Liver (tissue), 9 donors: ENCODE data around the gene MED19. TPM values are rescaled to one million over a fixed set of nuclear protein-coding genes. Genes with fewer than 3 reads are reported as not detected.
"Not testable (repeated sequence)": the region's sequence is repeated elsewhere in the genome, so short reads cannot be mapped to it uniquely, and the experiment has no call there.

Experiments used
- DNase-seq: peaks from one replicate; pipeline ENCODE4 v3.0.0-alpha.2; 2017; ENCODE audit warnings: low spot score
- H3K27ac ChIP-seq, 2 donors: one replicate each; pipeline ENCODE4 v1.7.0; 2013; ENCODE audit warnings: inconsistent platforms in 2 of 2, low read length in 2 of 2, control low read depth in 1 of 2, low read depth in 1 of 2, mild to moderate bottlenecking in 1 of 2
- H3K27me3 ChIP-seq, 4 donors: one replicate each; pipeline versions ENCODE4 v1.6.1 to v1.7.0; 2013; ENCODE audit warnings: low read length in 3 of 4, inconsistent platforms in 1 of 4, mild to moderate bottlenecking in 1 of 4, moderate library complexity in 1 of 4; ENCODE audit not compliant: control insufficient read depth in 4 of 4, insufficient read depth in 4 of 4
- H3K36me3 ChIP-seq, 4 donors: one replicate each; pipeline versions ENCODE4 v1.6.1 to v1.7.0; 2013; ENCODE audit warnings: low read length in 3 of 4, mild to moderate bottlenecking in 3 of 4, low read depth in 1 of 4, moderate library complexity in 1 of 4; ENCODE audit not compliant: control insufficient read depth in 4 of 4, insufficient read depth in 3 of 4
- H3K4me1 ChIP-seq, 4 donors: one replicate each; pipeline versions ENCODE4 v1.6.1 to v1.7.0; 2013; ENCODE audit warnings: low read length in 3 of 4, mild to moderate bottlenecking in 3 of 4, moderate library complexity in 1 of 4; ENCODE audit not compliant: control insufficient read depth in 4 of 4, insufficient read depth in 4 of 4
- H3K4me3 ChIP-seq, 3 donors: one replicate each; pipeline versions ENCODE4 v1.6.1 to v1.7.0; 2013; ENCODE audit warnings: low read length in 3 of 3, control low read depth in 1 of 3, low read depth in 1 of 3, mild to moderate bottlenecking in 1 of 3
- H3K9ac ChIP-seq, 2 donors: one replicate each; pipeline ENCODE4 v1.7.0; 2013; ENCODE audit warnings: low read length in 2 of 2, mild to moderate bottlenecking in 2 of 2, moderate library complexity in 2 of 2, control low read depth in 1 of 2, low read depth in 1 of 2
- H3K9me3 ChIP-seq, 4 donors: one replicate each; pipeline versions ENCODE4 v1.6.1 to v1.7.0; 2013; ENCODE audit warnings: low read length in 3 of 4; ENCODE audit not compliant: control insufficient read depth in 4 of 4
- CTCF ChIP-seq: fragments of 150-350 bp; IDR thresholded peaks from 2 replicates; pipeline ENCODE4 v1.5.1; 2017; ENCODE audit warnings: improper control_type of control experiment, low read depth, low read length; ENCODE audit not compliant: missing input control
- EGR1 ChIP-seq, 2 donors: IDR thresholded peaks; 2 replicates each; pipeline ENCODE4 v1.6.1; 2016 to 2018; ENCODE audit warnings: antibody characterized with exemption in 2 of 2, low read depth in 2 of 2
- FOXA2 ChIP-seq: IDR thresholded peaks from 2 replicates; pipeline ENCODE4 v1.6.1; 2016; ENCODE audit warnings: antibody characterized with exemption
- HNF4A ChIP-seq, 2 donors: conservative IDR thresholded peaks; 2 replicates each; pipeline ENCODE4 v1.6.1; 2016; ENCODE audit warnings: antibody characterized with exemption in 2 of 2, mild to moderate bottlenecking in 2 of 2
- HNF4G ChIP-seq: IDR thresholded peaks from 2 replicates; pipeline ENCODE4 v1.6.1; 2016; ENCODE audit warnings: antibody characterized with exemption
- JUND ChIP-seq, 2 donors: IDR thresholded peaks; 2 replicates each; pipeline ENCODE4 v1.6.1; 2016; ENCODE audit warnings: antibody characterized with exemption in 2 of 2
- NR2F2 ChIP-seq: IDR thresholded peaks from 2 replicates; pipeline ENCODE4 v1.6.1; 2016; ENCODE audit warnings: antibody characterized with exemption
- RAD21 ChIP-seq, 2 donors: IDR thresholded peaks; 2 replicates each; pipeline ENCODE4 v1.6.1; 2016; ENCODE audit warnings: antibody characterized with exemption in 2 of 2, mild to moderate bottlenecking in 2 of 2
- REST ChIP-seq: IDR thresholded peaks from 2 replicates; pipeline ENCODE4 v1.6.1; 2016; ENCODE audit warnings: antibody characterized with exemption, mild to moderate bottlenecking
- RXRA ChIP-seq, 2 donors: IDR thresholded peaks; 2 replicates each; pipeline ENCODE4 v1.6.1; 2017 to 2018; ENCODE audit warnings: antibody characterized with exemption in 2 of 2, mild to moderate bottlenecking in 1 of 2
- SP1 ChIP-seq: IDR thresholded peaks from 2 replicates; pipeline ENCODE4 v1.6.1; 2018; ENCODE audit warnings: antibody characterized with exemption, mild to moderate bottlenecking
- TAF1 ChIP-seq: conservative IDR thresholded peaks from 2 replicates; pipeline ENCODE4 v1.6.1; 2016; ENCODE audit warnings: antibody characterized with exemption, mild to moderate bottlenecking
- WGBS: extraction: QIAGEN DNeasy Blood & Tissue Kit; methylation state at CpG from one replicate; pipeline ENCODE4 v1.1.7; 2013; 5-methylcytosine and 5-hydroxymethylcytosine counted together
- polyA plus RNA-seq, 2 donors: library from polyadenylated mRNA; stranded (reverse) in 1 of 2; unstranded in 1 of 2; fragments of 200-250 nt in 1 of 2; fragments of >200 nt in 1 of 2; fragmentation: Nextera tagmentation in 1 of 2; extraction: Ambion mirVana in 1 of 2; gene quantifications; one replicate each; pipeline versions ENCODE4 v1.2.1 to v1.2.3, GENCODE V29; 2013 to 2015
- total RNA-seq, 2 donors: library from RNA; depleted of rRNA; stranded (reverse); fragments of >200 nt; gene quantifications; one replicate each; pipeline ENCODE4 v1.2.3, GENCODE V29; 2014
- TF ChIP-seq, protein P1 (sequence below): IDR thresholded peaks from 2 replicates; pipeline ENCODE4 v1.6.1; 2016; ENCODE audit warnings: antibody characterized with exemption
- TF ChIP-seq, protein P2 (sequence below): IDR thresholded peaks from 2 replicates; pipeline ENCODE4 v1.6.1; 2016; ENCODE audit warnings: antibody characterized with exemption
- donor health status: healthy.
- donor health status: healthy.
- donor health status: healthy.
- donor health status: healthy.
- donor health status: healthy.

Gene MED19
- total and polyA plus RNA-seq, 4 donors, result 4.4 to 11.3 (median 6.5) TPM

DNA sequence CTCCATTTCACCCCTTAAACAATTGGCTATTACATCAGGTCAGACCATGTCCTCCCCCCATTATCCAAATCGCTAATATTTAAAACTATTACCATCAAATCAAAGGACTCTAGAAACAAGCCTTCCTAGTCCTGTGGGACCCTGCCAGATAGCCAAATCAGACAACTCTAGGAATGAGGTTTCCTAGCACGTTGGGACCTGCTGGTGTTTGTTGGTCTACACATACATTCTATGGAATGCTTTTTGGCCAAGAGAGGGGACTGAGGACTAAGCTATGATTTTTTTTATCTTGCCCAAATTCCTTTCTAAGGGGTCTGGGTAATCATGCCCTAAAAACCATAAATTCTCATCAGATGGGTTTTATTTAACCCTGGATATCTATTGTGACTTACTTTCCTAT, 15.2 kb upstream of the MED19 start:
- Histone ChIP-seq H3K4me1 (peaks cover 0 to under 1% (median 0%) of the 10 kb centered on the region in 4 donors), H3K27me3 (no peaks in the 10 kb centered on the region), H3K9me3 (no peaks in the 10 kb centered on the region), H3K9ac (no peak overlapping the region), H3K4me3 (no peak overlapping the region), H3K27ac (no peak overlapping the region), H3K36me3 (peaks cover 0 to 4% (median under 1%) of the 10 kb centered on the region in 4 donors)
- WGBS, result 90% methylated on average over 2 of the region's 2 CpGs
- TF ChIP-seq TAF1, result no peak
- no peak for TF ChIP-seq NR2F2
- TF ChIP-seq FOXA2, result no peak
- TF ChIP-seq, protein P1, sequence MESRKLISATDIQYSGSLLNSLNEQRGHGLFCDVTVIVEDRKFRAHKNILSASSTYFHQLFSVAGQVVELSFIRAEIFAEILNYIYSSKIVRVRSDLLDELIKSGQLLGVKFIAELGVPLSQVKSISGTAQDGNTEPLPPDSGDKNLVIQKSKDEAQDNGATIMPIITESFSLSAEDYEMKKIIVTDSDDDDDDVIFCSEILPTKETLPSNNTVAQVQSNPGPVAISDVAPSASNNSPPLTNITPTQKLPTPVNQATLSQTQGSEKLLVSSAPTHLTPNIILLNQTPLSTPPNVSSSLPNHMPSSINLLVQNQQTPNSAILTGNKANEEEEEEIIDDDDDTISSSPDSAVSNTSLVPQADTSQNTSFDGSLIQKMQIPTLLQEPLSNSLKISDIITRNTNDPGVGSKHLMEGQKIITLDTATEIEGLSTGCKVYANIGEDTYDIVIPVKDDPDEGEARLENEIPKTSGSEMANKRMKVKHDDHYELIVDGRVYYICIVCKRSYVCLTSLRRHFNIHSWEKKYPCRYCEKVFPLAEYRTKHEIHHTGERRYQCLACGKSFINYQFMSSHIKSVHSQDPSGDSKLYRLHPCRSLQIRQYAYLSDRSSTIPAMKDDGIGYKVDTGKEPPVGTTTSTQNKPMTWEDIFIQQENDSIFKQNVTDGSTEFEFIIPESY, result no peak
- no peak for TF ChIP-seq HNF4A (conservative IDR thresholded peaks at IDR 0.05)
- no peak for TF ChIP-seq CTCF
- TF ChIP-seq RAD21 (IDR thresholded peaks at IDR 0.05), result no peak
- TF ChIP-seq REST, result no peak
- TF ChIP-seq JUND (IDR thresholded peaks at IDR 0.05), result no peak
- TF ChIP-seq, protein P2, sequence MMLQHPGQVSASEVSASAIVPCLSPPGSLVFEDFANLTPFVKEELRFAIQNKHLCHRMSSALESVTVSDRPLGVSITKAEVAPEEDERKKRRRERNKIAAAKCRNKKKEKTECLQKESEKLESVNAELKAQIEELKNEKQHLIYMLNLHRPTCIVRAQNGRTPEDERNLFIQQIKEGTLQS, result no peak
- TF ChIP-seq RXRA (IDR thresholded peaks at IDR 0.05), result no peak
- no peak for TF ChIP-seq HNF4G
- no peak for TF ChIP-seq EGR1 (IDR thresholded peaks at IDR 0.05; ENCODE audit: low read depth in 2 of 2)
- TF ChIP-seq SP1, result no peak
- DNase-seq, result no peak

DNA sequence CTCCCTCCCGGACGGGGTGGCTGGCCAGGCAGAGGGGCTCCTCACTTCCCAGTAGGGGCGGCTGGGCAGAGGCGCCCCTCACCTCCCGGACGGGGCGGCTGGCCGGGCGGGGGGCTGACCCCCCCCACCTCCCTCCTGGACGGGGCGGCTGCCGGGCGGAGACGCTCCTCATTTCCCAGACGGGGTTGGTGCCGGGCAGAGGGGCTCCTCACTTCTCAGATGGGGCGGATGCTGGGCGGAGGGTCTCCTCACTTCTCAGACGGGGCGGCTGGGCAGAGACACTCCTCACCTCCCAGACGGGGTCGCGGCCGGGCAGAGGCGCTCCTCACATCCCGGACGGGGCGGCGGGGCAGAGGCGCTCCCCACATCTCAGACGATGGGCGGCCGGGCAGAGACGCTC, 4.7 kb upstream of the MED19 start:
- 98% methylated on average over 27 of the region's 34 CpGs for WGBS
- not testable (repeated sequence) for H3K27me3 ChIP-seq, DNase-seq, H3K27ac ChIP-seq, H3K36me3 ChIP-seq, H3K9ac ChIP-seq, H3K4me3 ChIP-seq, H3K9me3 ChIP-seq
- H3K4me1 ChIP-seq, result peaks cover 5 to 21% (median 20%) of the 10 kb centered on the region in 4 donors
